GM12864 (cell line): ENCODE results near the gene SATB1.

Source experiments
- DNase-seq: peaks from one replicate; pipeline ENCODE4 v3.0.0-alpha.2; 2011; ENCODE audit warnings: low read depth
- H3K4me3 ChIP-seq: 2 replicates; pipeline ENCODE4 v1.5.1; 2011; ENCODE audit warnings: mild to moderate bottlenecking, low read depth, low read length, control low read depth
- TF ChIP-seq, protein P1 (sequence below): IDR thresholded peaks from 2 replicates; pipeline ENCODE4 v1.5.1; 2011; ENCODE audit warnings: low read depth, mild to moderate bottlenecking, moderate library complexity, low read length, control low read depth, inconsistent platforms; ENCODE audit errors: missing control alignments

SATB1 gene

DNA sequence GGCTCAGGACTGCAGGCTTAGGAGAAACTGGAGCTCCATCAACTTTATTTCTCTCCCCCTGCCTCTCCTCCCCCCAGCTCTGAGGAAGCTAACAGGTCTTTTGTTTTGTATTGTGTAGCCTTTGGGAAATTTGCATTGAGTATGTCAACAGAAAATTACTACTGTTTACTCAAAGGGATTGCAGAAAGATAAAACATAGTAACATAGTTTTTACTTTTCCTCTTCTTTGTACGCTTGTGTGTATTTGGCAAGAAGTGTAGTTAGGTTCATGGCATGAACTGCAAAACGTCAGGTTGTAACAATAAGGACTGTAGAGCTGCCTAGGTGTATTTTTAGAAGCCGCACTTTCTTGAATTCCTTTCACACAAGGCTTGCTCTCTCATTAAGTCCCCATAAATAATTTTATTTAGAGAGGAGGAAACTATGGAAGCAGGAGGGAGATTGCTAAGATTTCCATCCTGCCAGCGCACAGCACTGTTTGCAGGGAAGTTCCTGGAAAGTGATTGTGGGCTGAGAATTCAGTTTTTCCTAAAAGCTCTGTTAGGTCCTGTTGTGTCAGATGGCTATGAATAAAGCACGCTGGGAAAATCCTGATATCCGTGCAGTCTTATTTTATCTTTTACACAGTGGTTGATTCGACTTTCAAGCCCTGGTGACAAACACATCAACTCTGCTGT lies 21.1 kb upstream of the SATB1 start:
- no peak overlapping the region for H3K4me3 ChIP-seq
- TF ChIP-seq, protein P1, sequence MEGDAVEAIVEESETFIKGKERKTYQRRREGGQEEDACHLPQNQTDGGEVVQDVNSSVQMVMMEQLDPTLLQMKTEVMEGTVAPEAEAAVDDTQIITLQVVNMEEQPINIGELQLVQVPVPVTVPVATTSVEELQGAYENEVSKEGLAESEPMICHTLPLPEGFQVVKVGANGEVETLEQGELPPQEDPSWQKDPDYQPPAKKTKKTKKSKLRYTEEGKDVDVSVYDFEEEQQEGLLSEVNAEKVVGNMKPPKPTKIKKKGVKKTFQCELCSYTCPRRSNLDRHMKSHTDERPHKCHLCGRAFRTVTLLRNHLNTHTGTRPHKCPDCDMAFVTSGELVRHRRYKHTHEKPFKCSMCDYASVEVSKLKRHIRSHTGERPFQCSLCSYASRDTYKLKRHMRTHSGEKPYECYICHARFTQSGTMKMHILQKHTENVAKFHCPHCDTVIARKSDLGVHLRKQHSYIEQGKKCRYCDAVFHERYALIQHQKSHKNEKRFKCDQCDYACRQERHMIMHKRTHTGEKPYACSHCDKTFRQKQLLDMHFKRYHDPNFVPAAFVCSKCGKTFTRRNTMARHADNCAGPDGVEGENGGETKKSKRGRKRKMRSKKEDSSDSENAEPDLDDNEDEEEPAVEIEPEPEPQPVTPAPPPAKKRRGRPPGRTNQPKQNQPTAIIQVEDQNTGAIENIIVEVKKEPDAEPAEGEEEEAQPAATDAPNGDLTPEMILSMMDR, result no peak
- DNase-seq, result no peak

DNA sequence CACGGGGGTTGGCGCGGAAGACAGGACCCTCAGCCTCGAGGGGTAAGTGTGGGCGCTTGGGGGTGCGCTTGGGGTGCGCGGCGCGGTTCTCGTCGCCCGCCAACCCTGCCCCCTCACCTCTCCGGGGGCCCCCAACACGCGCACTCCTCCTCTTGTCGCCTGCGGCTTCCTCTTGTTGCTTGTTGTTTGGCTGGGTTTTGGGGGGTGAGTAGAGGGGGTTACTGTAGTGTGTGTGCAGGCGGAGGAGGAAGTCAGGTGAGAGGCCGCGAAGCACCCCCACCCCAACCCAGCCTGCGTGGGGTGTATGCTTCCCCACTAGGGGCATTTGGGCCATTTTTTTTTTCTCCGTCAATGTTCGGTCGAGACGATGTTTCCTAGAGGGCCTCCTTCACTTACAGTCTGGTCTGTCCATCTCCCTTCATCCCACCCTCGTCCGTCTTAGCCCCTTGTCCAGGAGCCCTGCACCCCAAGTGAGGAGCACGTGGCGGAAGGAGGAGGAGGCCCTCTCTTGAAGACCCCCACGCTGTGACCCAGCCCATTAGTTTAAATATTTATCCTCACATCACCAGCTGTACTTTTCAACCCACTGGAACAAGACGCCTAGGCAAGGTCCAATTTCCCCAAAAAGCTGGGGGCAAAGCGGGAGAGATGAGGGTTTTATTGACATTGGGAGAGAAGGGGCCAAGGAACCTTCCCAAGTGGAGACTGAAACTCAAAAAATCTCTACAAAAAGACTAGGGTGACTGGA lies 20.4 kb upstream of the SATB1 start:
- TF ChIP-seq, protein P1, result no peak
- DNase-seq, result no peak
- H3K4me3 ChIP-seq, result no peak overlapping the region

DNA sequence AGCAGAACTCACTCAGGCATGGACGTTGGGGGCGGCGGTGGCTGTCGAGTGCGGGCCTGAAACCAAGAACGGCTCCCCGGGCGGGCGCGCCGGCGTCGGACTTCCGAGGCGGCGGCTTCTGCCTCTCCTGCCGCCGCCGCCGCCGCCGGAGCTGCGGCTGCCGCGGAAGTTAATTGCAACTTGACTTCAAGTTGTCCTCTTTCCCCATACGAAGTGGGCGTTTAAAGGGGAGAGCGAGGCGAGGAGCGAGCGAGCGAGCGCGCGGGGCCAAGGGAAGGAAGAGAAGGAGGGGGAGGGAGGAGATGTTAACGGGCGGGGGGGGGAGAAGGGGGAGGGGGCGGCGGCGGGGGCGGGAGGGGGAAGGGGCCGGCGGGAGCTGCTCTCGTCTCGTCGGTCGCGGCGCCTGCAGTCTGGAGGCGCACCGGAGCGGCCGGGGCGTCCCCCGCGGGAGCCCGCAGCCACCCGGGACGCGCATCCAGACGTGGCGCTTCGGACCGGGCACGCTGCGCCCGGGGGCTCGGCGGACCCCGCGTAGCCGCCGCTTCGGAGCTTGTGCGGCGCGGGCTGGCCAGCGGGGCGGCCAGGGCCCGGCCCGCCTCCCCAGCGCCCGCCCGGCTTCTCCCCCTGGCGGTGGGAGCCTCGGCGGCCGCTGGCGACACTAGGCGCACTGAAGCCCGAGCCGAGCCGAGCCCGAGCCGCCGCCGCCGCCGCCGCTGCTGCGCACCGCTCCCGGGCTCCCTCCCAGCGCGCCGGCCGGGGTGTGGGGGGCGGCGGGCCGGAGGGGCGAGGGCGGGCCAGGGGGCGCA lies 19.7 kb upstream of the SATB1 start:
- DNase-seq, result no peak
- TF ChIP-seq, protein P1, result peak; percentile 15
- H3K4me3 ChIP-seq, result no peak overlapping the region

DNA sequence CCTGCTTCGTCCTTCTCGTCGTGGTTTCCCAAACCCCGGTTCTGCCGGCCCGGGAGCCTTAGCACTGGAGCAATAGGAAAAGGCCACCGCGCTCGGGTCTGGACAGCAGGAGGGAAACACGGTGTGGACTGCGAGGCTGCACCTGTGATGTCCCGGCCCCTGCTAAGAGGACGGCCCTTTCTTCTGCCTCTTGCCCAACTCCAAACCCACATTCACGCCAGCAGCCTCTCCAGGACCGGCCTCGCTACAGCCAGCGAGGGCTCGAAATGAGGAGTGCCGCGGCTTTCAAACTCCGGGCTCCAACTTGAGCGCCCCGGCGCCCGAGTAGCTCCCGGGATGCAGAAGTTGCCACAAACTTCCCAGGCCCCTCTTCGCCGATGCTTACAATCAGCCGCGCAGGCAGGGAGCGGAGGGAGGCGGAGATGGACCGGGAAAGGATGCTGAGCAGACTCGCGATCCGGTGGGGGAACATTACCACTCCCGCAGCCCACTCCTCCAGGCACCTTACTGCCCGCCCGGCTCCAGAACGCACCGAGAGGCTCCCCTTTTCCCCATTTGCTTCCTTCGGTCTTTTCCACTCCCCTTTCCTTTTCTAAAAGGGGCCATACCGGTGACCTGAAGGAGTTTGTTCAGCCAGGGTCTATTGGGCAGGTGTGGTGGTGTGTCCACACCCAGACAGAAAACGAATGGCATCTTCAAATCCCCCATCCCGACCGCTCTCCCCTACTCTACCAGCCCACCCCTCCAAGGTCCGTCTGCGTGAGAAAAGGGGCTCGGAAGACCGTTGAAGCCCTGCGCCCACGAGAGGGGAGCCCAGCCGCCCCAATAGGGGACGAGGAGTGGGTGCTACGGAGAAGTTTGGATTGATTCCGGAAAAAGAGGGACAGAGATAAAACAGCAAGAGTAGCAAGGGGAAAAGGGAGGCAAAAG lies 18.8 kb upstream of the SATB1 start:
- no peak overlapping the region for H3K4me3 ChIP-seq
- TF ChIP-seq, protein P1, result no peak
- DNase-seq, result no peak

DNA sequence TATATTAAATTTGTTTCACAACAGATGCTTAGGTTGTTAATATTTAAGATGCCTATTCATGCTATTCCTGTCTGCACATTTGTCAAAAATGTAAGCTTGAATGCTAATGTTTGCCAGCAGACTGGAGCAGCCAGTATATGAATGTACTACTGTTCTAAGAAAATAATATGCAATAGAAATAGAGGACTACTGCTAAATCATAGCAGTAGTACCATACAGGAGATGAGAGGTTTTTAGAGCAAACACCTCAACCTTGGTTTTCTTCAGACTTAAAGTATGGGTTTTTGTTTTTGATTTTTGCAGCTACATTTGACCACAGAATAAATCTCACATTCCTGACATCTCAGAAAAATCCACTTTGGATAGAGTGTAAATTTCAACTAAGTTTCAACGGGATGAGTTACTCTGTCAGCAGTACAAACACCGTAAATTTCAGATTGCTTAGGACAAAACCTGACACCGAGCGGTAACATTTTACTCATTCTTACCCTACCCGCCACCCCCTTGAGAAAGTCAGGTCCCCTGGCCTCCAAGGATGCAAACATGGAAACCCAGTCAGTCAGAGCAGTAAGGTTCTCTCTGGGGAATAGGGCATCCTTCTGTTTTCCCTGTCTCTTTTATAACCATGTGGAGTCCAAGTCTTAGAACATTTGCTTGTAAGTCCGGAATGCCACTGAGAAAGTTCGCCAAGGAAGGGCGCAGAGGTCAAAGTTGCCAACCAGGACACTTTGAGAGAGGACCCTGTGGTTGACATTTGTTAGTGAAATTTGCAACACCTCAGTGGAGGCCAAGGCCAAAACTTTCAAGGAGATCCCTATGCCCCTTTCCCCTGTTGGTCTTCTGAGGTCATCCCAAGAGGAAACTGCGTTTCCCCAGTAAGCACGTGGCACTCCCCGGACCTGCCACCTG lies 17.9 kb upstream of the SATB1 start:
- no peak overlapping the region for H3K4me3 ChIP-seq
- no peak for DNase-seq
- TF ChIP-seq, protein P1, result no peak
